ENCODE results near the gene HCN4.
A peak's percentile ranks its signal among the peaks of the same experiment; 100 is the strongest.

HCN4 gene

GRCh38 chr15:73330206-73331051, 38.3 kb downstream of the HCN4 start:
- DNase-seq (ENCODE audit: low read depth), result no peak
- TF ChIP-seq CTCF (IDR thresholded peaks at IDR 0.05; ENCODE audit: control insufficient read depth, insufficient read depth, low read depth, low read length, missing control alignments), result no peak
- no peak overlapping the region for H3K4me3 ChIP-seq (ENCODE audit: control insufficient read depth, low read depth, low read length)

GRCh38 chr15:73329501-73330200, 39.1 kb downstream of the HCN4 start:
- no peak for DNase-seq (ENCODE audit: low read depth)
- TF ChIP-seq CTCF (IDR thresholded peaks at IDR 0.05; ENCODE audit: control insufficient read depth, insufficient read depth, low read depth, low read length, missing control alignments), result no peak
- H3K4me3 ChIP-seq (ENCODE audit: control insufficient read depth, low read depth, low read length), result no peak overlapping the region

GRCh38 chr15:73328981-73329380, 39.8 kb downstream of the HCN4 start:
- no peak overlapping the region for H3K4me3 ChIP-seq (ENCODE audit: control insufficient read depth, low read depth, low read length)
- TF ChIP-seq CTCF (IDR thresholded peaks at IDR 0.05; ENCODE audit: control insufficient read depth, insufficient read depth, low read depth, low read length, missing control alignments), result no peak
- DNase-seq (ENCODE audit: low read depth), result no peak

- no peak for DNase-seq (ENCODE audit: low read depth)
- H3K4me3 ChIP-seq (ENCODE audit: control insufficient read depth, low read depth, low read length), result no peak overlapping the region
- TF ChIP-seq CTCF (IDR thresholded peaks at IDR 0.05; ENCODE audit: control insufficient read depth, insufficient read depth, low read depth, low read length, missing control alignments), result no peak
These were observed 40.5 kb downstream of the HCN4 start for GRCh38 chr15:73328149-73328820.

GRCh38 chr15:73326157-73326556, 42.6 kb downstream of the HCN4 start:
- no peak for TF ChIP-seq CTCF (IDR thresholded peaks at IDR 0.05; ENCODE audit: control insufficient read depth, insufficient read depth, low read depth, low read length, missing control alignments)
- H3K4me3 ChIP-seq (ENCODE audit: control insufficient read depth, low read depth, low read length), result no peak overlapping the region
- DNase-seq (ENCODE audit: low read depth), result no peak

GRCh38 chr15:73325191-73325861, 43.4 kb downstream of the HCN4 start:
- DNase-seq (ENCODE audit: low read depth), result no peak
- H3K4me3 ChIP-seq (ENCODE audit: control insufficient read depth, low read depth, low read length), result no peak overlapping the region
- TF ChIP-seq CTCF (IDR thresholded peaks at IDR 0.05; ENCODE audit: control insufficient read depth, insufficient read depth, low read depth, low read length, missing control alignments), result peak; percentile 17

Measured in AG09309 (cell line).